GM12878 (cell line): Measurements from ENCODE around the gene DISP2. TPM values are rescaled to one million over a fixed set of nuclear protein-coding genes. Genes with fewer than 3 reads are reported as not detected.

ENCODE experiments used
- EED ChIP-seq: sonication (generic); IDR thresholded peaks from 2 replicates; pipeline ENCODE4 v1.6.1; 2016; ENCODE audit warnings: antibody characterized with exemption, low read depth
- EP300 ChIP-seq, 2 experiments: fragments of 150-350 bp in 1 of 2; IDR thresholded peaks; 2 replicates each; pipeline ENCODE4 v1.6.1; 2011 to 2012; ENCODE audit warnings: low read depth in 2 of 2, low read length in 2 of 2, borderline replicate concordance in 1 of 2, improper control_type of control experiment in 1 of 2, inconsistent platforms in 1 of 2; ENCODE audit not compliant: control insufficient read depth in 1 of 2
- HCFC1 ChIP-seq: fragments of 150-350 bp; IDR thresholded peaks from 2 replicates; pipeline ENCODE4 v1.6.1; 2014; ENCODE audit warnings: low read length
- KAT2A ChIP-seq: conservative IDR thresholded peaks from 2 replicates; pipeline ENCODE4 v1.6.1; 2011; ENCODE audit warnings: low read depth, low read length; ENCODE audit not compliant: control insufficient read depth
- LARP7 ChIP-seq: fragments of 450-650 bp; IDR thresholded peaks from 2 replicates; pipeline ENCODE4 v1.6.1; 2017; ENCODE audit warnings: mild to moderate bottlenecking
- NFIC ChIP-seq: IDR thresholded peaks from 2 replicates; pipeline ENCODE4 v1.6.1; 2012; ENCODE audit warnings: low read depth, mild to moderate bottlenecking, inconsistent platforms, low read length, moderate library complexity
- PAX8 ChIP-seq: fragments of 450-650 bp; IDR thresholded peaks from 2 replicates; pipeline ENCODE4 v1.6.1; 2017; ENCODE audit warnings: mild to moderate bottlenecking, moderate library complexity
- POLR2A ChIP-seq: IDR thresholded peaks from 2 replicates; pipeline ENCODE4 v1.6.1; 2011; ENCODE audit warnings: low read depth, mild to moderate bottlenecking, low read length
- POU2F2 ChIP-seq: IDR thresholded peaks from 3 replicates; pipeline ENCODE4 v1.6.1; 2011; ENCODE audit warnings: low read depth, mild to moderate bottlenecking, low read length, borderline replicate concordance
- RAD21 ChIP-seq: IDR thresholded peaks from 2 replicates; pipeline ENCODE4 v1.6.1; 2011; ENCODE audit warnings: mild to moderate bottlenecking, low read depth, low read length, moderate library complexity; ENCODE audit not compliant: insufficient read depth
- RAD51 ChIP-seq: fragments of 450-650 bp; IDR thresholded peaks from 2 replicates; pipeline ENCODE4 v1.6.1; 2016; ENCODE audit warnings: moderate library complexity, mild to moderate bottlenecking, inconsistent platforms
- SMC3 ChIP-seq: IDR thresholded peaks from 2 replicates; pipeline ENCODE4 v1.6.1; 2011; ENCODE audit warnings: low read length, improper control_type of control experiment, borderline replicate concordance
- SREBF1 ChIP-seq: IDR thresholded peaks from 2 replicates; pipeline ENCODE4 v1.6.1; 2012; ENCODE audit warnings: mild to moderate bottlenecking, low read length
- TAF1 ChIP-seq: IDR thresholded peaks from 2 replicates; pipeline ENCODE4 v1.6.1; 2011; ENCODE audit warnings: mild to moderate bottlenecking, low read depth, low read length, borderline replicate concordance
- TBL1XR1 ChIP-seq: IDR thresholded peaks from 2 replicates; pipeline ENCODE4 v1.6.1; 2012; ENCODE audit warnings: low read depth, low read length, improper control_type of control experiment
- polyA plus RNA-seq, 11 experiments: library from polyadenylated mRNA; depleted of rRNA in 4 of 11; unstranded in 6 of 11; stranded (reverse) in 5 of 11; fragments of >200 nt; fragmentation: Nextera tagmentation in 4 of 11; fragmentation: Illumina TruSeq in 1 of 11; extraction: Ambion mirVana in 4 of 11; extraction: Trizol in 1 of 11; gene quantifications; 1 replicate in 1 of 11; 2 replicates in 10 of 11; pipeline versions ENCODE4 v1.2.1 to v1.2.3, GENCODE V29; 2011 to 2016; ENCODE audit warnings: inconsistent platforms in 2 of 11, missing spikeins in 2 of 11, low read depth in 1 of 11
- total RNA-seq, 4 experiments: library from RNA; depleted of rRNA in 3 of 4; stranded (reverse); fragments of >200 nt in 3 of 4; fragmentation: Illumina TruSeq in 1 of 4; extraction: Trizol in 1 of 4; gene quantifications; 2 replicates each; pipeline versions ENCODE4 v1.2.1 to v1.2.3, GENCODE V29; 2013 to 2021
- TF ChIP-seq, protein P1 (sequence below): fragments of 450-650 bp; IDR thresholded peaks from 2 replicates; pipeline ENCODE4 v1.6.1; 2017; ENCODE audit warnings: mild to moderate bottlenecking, moderate library complexity
- TF ChIP-seq, protein P2 (sequence below): fragments of 450-650 bp; formaldehyde crosslinking; IDR thresholded peaks from 2 replicates; pipeline ENCODE4 v1.5.0; 2022; ENCODE audit warnings: mild to moderate bottlenecking, missing genetic modification characterization
- TF ChIP-seq, protein P3 (sequence below): fragments of 450-650 bp; IDR thresholded peaks from 2 replicates; pipeline ENCODE4 v1.6.1; 2018; ENCODE audit warnings: mild to moderate bottlenecking, low read depth, moderate library complexity; ENCODE audit not compliant: partially characterized antibody

The DISP2 gene
- total and polyA plus RNA-seq, 10 of the 15 experiments (the other 5 are each of a cell fraction or from before 2014, with no cell fraction given), result under 0.01 to 0.20 (median 0.12) TPM; not detected in 7

DNA sequence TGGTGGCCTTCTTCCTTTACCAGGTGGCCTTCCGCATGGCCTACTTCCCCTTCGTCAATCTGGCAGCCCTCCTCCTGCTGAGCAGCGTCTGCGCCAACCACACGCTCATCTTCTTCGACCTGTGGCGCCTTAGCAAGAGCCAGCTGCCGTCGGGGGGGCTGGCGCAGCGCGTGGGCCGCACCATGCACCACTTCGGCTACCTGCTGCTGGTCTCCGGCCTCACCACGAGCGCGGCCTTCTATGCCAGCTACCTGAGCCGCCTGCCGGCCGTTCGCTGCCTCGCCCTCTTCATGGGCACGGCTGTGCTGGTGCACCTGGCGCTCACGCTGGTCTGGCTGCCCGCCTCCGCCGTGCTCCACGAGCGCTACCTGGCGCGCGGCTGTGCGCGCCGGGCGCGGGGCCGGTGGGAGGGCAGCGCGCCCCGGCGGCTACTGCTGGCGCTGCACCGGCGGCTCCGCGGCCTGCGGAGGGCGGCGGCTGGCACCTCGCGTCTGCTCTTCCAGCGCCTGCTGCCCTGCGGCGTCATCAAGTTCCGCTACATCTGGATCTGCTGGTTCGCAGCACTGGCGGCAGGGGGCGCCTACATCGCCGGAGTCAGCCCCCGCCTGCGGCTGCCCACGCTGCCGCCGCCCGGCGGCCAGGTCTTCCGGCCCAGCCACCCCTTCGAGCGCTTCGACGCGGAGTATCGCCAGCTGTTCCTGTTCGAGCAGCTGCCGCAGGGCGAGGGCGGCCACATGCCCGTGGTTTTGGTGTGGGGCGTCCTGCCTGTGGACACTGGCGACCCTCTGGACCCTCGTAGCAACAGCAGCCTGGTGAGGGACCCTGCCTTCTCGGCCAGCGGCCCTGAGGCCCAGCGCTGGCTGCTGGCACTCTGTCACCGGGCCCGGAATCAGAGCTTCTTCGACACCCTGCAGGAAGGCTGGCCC is 9.9 kb downstream of the DISP2 start (continued):
- TF ChIP-seq, protein P1, sequence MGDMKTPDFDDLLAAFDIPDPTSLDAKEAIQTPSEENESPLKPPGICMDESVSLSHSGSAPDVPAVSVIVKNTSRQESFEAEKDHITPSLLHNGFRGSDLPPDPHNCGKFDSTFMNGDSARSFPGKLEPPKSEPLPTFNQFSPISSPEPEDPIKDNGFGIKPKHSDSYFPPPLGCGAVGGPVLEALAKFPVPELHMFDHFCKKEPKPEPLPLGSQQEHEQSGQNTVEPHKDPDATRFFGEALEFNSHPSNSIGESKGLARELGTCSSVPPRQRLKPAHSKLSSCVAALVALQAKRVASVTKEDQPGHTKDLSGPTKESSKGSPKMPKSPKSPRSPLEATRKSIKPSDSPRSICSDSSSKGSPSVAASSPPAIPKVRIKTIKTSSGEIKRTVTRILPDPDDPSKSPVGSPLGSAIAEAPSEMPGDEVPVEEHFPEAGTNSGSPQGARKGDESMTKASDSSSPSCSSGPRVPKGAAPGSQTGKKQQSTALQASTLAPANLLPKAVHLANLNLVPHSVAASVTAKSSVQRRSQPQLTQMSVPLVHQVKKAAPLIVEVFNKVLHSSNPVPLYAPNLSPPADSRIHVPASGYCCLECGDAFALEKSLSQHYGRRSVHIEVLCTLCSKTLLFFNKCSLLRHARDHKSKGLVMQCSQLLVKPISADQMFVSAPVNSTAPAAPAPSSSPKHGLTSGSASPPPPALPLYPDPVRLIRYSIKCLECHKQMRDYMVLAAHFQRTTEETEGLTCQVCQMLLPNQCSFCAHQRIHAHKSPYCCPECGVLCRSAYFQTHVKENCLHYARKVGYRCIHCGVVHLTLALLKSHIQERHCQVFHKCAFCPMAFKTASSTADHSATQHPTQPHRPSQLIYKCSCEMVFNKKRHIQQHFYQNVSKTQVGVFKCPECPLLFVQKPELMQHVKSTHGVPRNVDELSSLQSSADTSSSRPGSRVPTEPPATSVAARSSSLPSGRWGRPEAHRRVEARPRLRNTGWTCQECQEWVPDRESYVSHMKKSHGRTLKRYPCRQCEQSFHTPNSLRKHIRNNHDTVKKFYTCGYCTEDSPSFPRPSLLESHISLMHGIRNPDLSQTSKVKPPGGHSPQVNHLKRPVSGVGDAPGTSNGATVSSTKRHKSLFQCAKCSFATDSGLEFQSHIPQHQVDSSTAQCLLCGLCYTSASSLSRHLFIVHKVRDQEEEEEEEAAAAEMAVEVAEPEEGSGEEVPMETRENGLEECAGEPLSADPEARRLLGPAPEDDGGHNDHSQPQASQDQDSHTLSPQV, result 0 out of 2 replicates have a peak, but pooled peaks have one; percentile 36
- TF ChIP-seq, protein P2, sequence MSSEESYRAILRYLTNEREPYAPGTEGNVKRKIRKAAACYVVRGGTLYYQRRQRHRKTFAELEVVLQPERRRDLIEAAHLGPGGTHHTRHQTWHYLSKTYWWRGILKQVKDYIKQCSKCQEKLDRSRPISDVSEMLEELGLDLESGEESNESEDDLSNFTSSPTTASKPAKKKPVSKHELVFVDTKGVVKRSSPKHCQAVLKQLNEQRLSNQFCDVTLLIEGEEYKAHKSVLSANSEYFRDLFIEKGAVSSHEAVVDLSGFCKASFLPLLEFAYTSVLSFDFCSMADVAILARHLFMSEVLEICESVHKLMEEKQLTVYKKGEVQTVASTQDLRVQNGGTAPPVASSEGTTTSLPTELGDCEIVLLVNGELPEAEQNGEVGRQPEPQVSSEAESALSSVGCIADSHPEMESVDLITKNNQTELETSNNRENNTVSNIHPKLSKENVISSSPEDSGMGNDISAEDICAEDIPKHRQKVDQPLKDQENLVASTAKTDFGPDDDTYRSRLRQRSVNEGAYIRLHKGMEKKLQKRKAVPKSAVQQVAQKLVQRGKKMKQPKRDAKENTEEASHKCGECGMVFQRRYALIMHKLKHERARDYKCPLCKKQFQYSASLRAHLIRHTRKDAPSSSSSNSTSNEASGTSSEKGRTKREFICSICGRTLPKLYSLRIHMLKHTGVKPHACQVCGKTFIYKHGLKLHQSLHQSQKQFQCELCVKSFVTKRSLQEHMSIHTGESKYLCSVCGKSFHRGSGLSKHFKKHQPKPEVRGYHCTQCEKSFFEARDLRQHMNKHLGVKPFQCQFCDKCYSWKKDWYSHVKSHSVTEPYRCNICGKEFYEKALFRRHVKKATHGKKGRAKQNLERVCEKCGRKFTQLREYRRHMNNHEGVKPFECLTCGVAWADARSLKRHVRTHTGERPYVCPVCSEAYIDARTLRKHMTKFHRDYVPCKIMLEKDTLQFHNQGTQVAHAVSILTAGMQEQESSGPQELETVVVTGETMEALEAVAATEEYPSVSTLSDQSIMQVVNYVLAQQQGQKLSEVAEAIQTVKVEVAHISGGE (CRISPR knock-in tag), result no peak
- TF ChIP-seq RAD51 (no peak), SREBF1 (no peak), RAD21 (peak; percentile 54), HCFC1 (no peak), SMC3 (peak; percentile 83), TAF1 (no peak), KAT2A (no peak), TBL1XR1 (no peak), PAX8 (no peak), EP300 (IDR thresholded peaks at IDR 0.05; ENCODE audit: borderline replicate concordance in 1 of 2, control insufficient read depth in 1 of 2, low read depth in 2 of 2, low read length in 2 of 2) (no peak), EED (no peak), POLR2A (no peak; the same call in 1 of the 2 replicates), POU2F2 (no peak), LARP7 (peak; percentile 72), NFIC (no peak)
- TF ChIP-seq, protein P3, sequence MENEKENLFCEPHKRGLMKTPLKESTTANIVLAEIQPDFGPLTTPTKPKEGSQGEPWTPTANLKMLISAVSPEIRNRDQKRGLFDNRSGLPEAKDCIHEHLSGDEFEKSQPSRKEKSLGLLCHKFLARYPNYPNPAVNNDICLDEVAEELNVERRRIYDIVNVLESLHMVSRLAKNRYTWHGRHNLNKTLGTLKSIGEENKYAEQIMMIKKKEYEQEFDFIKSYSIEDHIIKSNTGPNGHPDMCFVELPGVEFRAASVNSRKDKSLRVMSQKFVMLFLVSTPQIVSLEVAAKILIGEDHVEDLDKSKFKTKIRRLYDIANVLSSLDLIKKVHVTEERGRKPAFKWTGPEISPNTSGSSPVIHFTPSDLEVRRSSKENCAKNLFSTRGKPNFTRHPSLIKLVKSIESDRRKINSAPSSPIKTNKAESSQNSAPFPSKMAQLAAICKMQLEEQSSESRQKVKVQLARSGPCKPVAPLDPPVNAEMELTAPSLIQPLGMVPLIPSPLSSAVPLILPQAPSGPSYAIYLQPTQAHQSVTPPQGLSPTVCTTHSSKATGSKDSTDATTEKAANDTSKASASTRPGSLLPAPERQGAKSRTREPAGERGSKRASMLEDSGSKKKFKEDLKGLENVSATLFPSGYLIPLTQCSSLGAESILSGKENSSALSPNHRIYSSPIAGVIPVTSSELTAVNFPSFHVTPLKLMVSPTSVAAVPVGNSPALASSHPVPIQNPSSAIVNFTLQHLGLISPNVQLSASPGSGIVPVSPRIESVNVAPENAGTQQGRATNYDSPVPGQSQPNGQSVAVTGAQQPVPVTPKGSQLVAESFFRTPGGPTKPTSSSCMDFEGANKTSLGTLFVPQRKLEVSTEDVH, result no peak
